GM19397 (cell line): Measurements from ENCODE around the gene RRM1.

Experiments used
- ATAC-seq: cut with Tn5 transposase; IDR thresholded peaks from one replicate; pipeline ENCODE4 v1.9.1; 2021; ENCODE audit warnings: mild to moderate bottlenecking, moderate library complexity; ENCODE audit not compliant: unreplicated experiment

Gene RRM1

DNA sequence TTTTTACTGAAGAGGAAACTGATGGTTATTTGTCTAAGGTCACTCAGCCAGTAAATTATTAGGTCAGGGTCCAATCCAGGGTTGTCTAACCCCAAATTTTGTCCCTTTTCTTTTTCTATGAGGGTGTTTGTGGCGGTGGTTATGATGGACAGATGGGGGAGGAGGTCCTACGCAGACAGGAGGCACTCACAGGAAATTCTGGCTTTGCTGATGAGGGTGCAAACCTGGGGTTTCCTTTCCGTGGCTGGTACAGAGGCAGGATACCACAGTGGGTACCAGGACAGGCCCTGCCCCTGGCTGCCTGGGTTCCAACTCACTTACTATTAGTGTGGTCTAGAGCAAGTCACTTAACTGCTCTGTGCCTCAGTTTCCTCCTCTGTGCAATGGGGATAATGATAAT lies 91.0 kb downstream of the RRM1 start:
- ATAC-seq = no peak

DNA sequence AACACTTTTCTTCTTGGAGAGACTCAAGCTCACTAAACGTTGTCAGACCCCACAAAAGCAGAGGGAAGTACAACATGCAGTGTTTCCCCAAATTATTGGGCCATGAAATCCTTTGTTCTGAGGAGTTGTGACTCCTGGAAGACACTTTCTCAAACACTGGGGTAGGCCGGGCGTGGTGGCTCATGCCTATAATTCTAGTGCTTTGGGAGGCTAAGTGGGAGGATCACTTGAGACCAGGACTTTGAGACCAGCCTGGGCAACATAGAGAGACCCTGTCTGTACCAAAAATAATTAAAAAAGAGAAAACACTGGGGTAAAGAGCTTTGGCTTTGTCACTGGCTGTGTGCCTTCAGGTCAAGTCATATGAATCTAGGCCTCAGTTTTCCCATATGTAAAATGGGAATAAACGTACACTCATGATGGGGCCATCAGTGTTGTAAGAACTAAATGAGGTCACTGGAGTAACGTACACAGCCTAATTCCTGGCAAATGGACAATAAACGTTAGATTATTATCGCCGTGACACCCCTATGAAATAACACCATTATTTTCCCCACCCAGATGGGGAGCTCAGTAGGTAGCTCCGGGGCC lies 92.0 kb downstream of the RRM1 start:
- no peak for ATAC-seq

DNA sequence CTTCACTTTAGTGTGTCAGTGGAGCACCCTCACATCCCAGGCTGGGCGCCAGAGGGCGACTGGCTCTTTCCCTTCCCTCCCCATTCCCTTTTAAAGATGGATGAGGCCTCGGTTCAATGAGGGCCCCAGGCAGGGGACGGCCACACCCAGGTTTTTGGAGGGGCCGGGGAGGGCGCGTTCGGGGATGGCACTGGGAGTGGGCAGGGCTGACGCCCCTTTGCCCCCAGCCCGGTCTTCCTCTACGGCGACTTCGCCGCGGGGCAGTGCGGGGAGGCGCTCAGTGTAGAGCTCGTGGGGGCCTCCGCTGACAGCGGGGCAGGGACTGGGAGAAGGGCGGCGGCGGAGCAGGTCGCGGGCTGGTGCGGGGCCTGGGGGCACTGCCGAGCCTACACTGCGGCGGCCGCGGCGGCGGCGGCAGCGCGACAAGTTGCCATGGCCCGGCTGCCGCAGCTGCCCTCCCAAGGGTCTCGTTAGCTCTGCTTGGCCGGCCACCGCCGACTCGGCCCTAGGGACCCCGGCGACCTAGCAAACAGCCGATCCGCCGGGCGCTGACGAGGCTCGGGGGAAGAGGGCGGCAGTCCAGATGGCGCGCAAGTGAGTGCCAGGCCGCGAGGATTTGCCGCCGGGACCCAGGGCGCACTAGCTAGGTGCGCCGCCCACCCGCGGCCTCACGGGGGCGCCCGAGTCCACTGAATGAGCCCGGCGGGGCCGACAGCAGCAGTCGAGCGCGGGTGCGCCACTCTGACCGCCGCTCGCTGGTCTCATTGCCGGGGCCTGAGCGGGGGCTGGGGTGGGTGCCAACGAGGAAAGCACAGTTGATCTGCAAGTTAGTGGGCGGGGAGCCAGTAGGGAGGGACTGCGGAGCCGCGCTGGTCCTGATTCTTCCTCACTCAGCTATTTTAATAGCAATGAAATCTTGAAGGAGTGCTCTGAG lies 92.7 kb downstream of the RRM1 start:
- peak; percentile 95 for ATAC-seq
